ENCODE data around the gene ZFR.
A peak's percentile ranks its signal among the peaks of the same experiment; 100 is the strongest.
"Not testable (repeated sequence)": the region's sequence is repeated elsewhere in the genome, so short reads cannot be mapped to it uniquely, and the experiment has no call there.

ZFR gene

GRCh38 chr5:32319392-32319791 is 125.1 kb downstream of the ZFR start:
- Histone ChIP-seq H3K27ac (ENCODE audit: low read length) (no peak overlapping the region), H3K4me1 (ENCODE audit: control insufficient read depth in 1 of 2, insufficient read depth in 2 of 2, low read length in 2 of 2) (no peaks in the 10 kb centered on the region), H3K36me3 (ENCODE audit: control insufficient read depth in 1 of 2, insufficient read depth in 2 of 2, low read length in 2 of 2) (no peaks in the 10 kb centered on the region), H3K9me3 (ENCODE audit: control insufficient read depth in 1 of 2, low read length in 2 of 2) (no peaks in the 10 kb centered on the region), H3K4me3 (ENCODE audit: low read depth in 1 of 2, low read length in 2 of 2) (no peak overlapping the region), H3K27me3 (ENCODE audit: low read depth, low read length) (no peaks in the 10 kb centered on the region)

- Histone ChIP-seq H3K4me1 (ENCODE audit: control insufficient read depth in 1 of 2, insufficient read depth in 2 of 2, low read length in 2 of 2) (no peaks in the 10 kb centered on the region), H3K9me3 (ENCODE audit: control insufficient read depth in 1 of 2, low read length in 2 of 2) (no peaks in the 10 kb centered on the region), H3K4me3 (ENCODE audit: low read depth in 1 of 2, low read length in 2 of 2) (no peak overlapping the region), H3K36me3 (ENCODE audit: control insufficient read depth in 1 of 2, insufficient read depth in 2 of 2, low read length in 2 of 2) (no peaks in the 10 kb centered on the region), H3K27ac (ENCODE audit: low read length) (no peak overlapping the region), H3K27me3 (ENCODE audit: low read depth, low read length) (no peaks in the 10 kb centered on the region)
These were observed 127.5 kb downstream of the ZFR start for GRCh38 chr5:32317041-32317440.

- H3K27me3 ChIP-seq (ENCODE audit: low read depth, low read length): no peaks in the 10 kb centered on the region
- H3K27ac ChIP-seq (ENCODE audit: low read length): no peak overlapping the region
- peaks cover 4 to 11% of the 10 kb centered on the region in 2 donors for H3K4me1 ChIP-seq (ENCODE audit: control insufficient read depth in 1 of 2, insufficient read depth in 2 of 2, low read length in 2 of 2)
- H3K4me3 ChIP-seq (ENCODE audit: low read depth in 1 of 2, low read length in 2 of 2): no peak overlapping the region
- no peaks in the 10 kb centered on the region for H3K9me3 ChIP-seq (ENCODE audit: control insufficient read depth in 1 of 2, low read length in 2 of 2)
- H3K36me3 ChIP-seq (ENCODE audit: control insufficient read depth in 1 of 2, insufficient read depth in 2 of 2, low read length in 2 of 2): no peaks in the 10 kb centered on the region
These were observed 129.1 kb downstream of the ZFR start for GRCh38 chr5:32315221-32316014.

GRCh38 chr5:32314658-32315057 is 129.9 kb downstream of the ZFR start:
- Histone ChIP-seq H3K4me3 (ENCODE audit: low read depth in 1 of 2, low read length in 2 of 2) (no peak overlapping the region), H3K9me3 (ENCODE audit: control insufficient read depth in 1 of 2, low read length in 2 of 2) (no peaks in the 10 kb centered on the region), H3K27me3 (ENCODE audit: low read depth, low read length) (no peaks in the 10 kb centered on the region), H3K36me3 (ENCODE audit: control insufficient read depth in 1 of 2, insufficient read depth in 2 of 2, low read length in 2 of 2) (no peaks in the 10 kb centered on the region), H3K4me1 (ENCODE audit: control insufficient read depth in 1 of 2, insufficient read depth in 2 of 2, low read length in 2 of 2) (peaks cover 4 to 13% of the 10 kb centered on the region in 2 donors), H3K27ac (ENCODE audit: low read length) (no peak overlapping the region)

- not testable (repeated sequence) for H3K27ac ChIP-seq (ENCODE audit: low read length); H3K4me3 ChIP-seq (ENCODE audit: low read depth in 1 of 2, low read length in 2 of 2); H3K9me3 ChIP-seq (ENCODE audit: control insufficient read depth in 1 of 2, low read length in 2 of 2); H3K27me3 ChIP-seq (ENCODE audit: low read depth, low read length); H3K36me3 ChIP-seq (ENCODE audit: control insufficient read depth in 1 of 2, insufficient read depth in 2 of 2, low read length in 2 of 2)
- H3K4me1 ChIP-seq (ENCODE audit: control insufficient read depth in 1 of 2, insufficient read depth in 2 of 2, low read length in 2 of 2): peaks cover 4 to 18% of the 10 kb centered on the region in 2 donors
These were observed 130.4 kb downstream of the ZFR start for GRCh38 chr5:32314152-32314488.

GRCh38 chr5:32312595-32313332 is 131.8 kb downstream of the ZFR start, which contains the start of gene MTMR12:
TSS of gene MTMR12 (minus strand) at chr5:32312939. CDS start at chr5:32312838, 101 bp downstream.
- Histone ChIP-seq H3K27me3 (ENCODE audit: low read depth, low read length) (no peaks in the 10 kb centered on the region), H3K4me3 (ENCODE audit: low read depth in 1 of 2, low read length in 2 of 2) (peak within 1 kb of the TSS; percentile 82 to 85), H3K36me3 (ENCODE audit: control insufficient read depth in 1 of 2, insufficient read depth in 2 of 2, low read length in 2 of 2) (no peaks in the 10 kb centered on the region), H3K27ac (ENCODE audit: low read length) (peak within 1 kb of the TSS; percentile 89), H3K9me3 (ENCODE audit: control insufficient read depth in 1 of 2, low read length in 2 of 2) (no peaks in the 10 kb centered on the region), H3K4me1 (ENCODE audit: control insufficient read depth in 1 of 2, insufficient read depth in 2 of 2, low read length in 2 of 2) (peaks cover 4 to 25% of the 10 kb centered on the region in 2 donors)

- no peaks in the 10 kb centered on the region for H3K27me3 ChIP-seq (ENCODE audit: low read depth, low read length)
- H3K36me3 ChIP-seq (ENCODE audit: control insufficient read depth in 1 of 2, insufficient read depth in 2 of 2, low read length in 2 of 2): no peaks in the 10 kb centered on the region
- peak overlapping the region; percentile 82 to 85 for H3K4me3 ChIP-seq (ENCODE audit: low read depth in 1 of 2, low read length in 2 of 2)
- H3K4me1 ChIP-seq (ENCODE audit: control insufficient read depth in 1 of 2, insufficient read depth in 2 of 2, low read length in 2 of 2): peaks cover 4 to 31% of the 10 kb centered on the region in 2 donors
- H3K9me3 ChIP-seq (ENCODE audit: control insufficient read depth in 1 of 2, low read length in 2 of 2): no peaks in the 10 kb centered on the region
- peak overlapping the region; percentile 89 for H3K27ac ChIP-seq (ENCODE audit: low read length)
These were observed 132.3 kb downstream of the ZFR start for GRCh38 chr5:32312197-32312594.

- no peaks in the 10 kb centered on the region for H3K9me3 ChIP-seq (ENCODE audit: control insufficient read depth in 1 of 2, low read length in 2 of 2)
- H3K27ac ChIP-seq (ENCODE audit: low read length): peak overlapping the region; percentile 89
- H3K27me3 ChIP-seq (ENCODE audit: low read depth, low read length): no peaks in the 10 kb centered on the region
- H3K4me1 ChIP-seq (ENCODE audit: control insufficient read depth in 1 of 2, insufficient read depth in 2 of 2, low read length in 2 of 2): peaks cover 4 to 34% of the 10 kb centered on the region in 2 donors
- H3K36me3 ChIP-seq (ENCODE audit: control insufficient read depth in 1 of 2, insufficient read depth in 2 of 2, low read length in 2 of 2): no peaks in the 10 kb centered on the region
- H3K4me3 ChIP-seq (ENCODE audit: low read depth in 1 of 2, low read length in 2 of 2): peak overlapping the region; percentile 82 to 85
These were observed 132.9 kb downstream of the ZFR start for GRCh38 chr5:32311404-32312196.

- H3K36me3 ChIP-seq (ENCODE audit: control insufficient read depth in 1 of 2, insufficient read depth in 2 of 2, low read length in 2 of 2): no peaks in the 10 kb centered on the region
- H3K4me3 ChIP-seq (ENCODE audit: low read depth in 1 of 2, low read length in 2 of 2): no peak overlapping the region
- no peak overlapping the region for H3K27ac ChIP-seq (ENCODE audit: low read length)
These were observed 134.8 kb downstream of the ZFR start for GRCh38 chr5:32309761-32310160.

GRCh38 chr5:32308946-32309345 is 135.6 kb downstream of the ZFR start:
- H3K4me3 ChIP-seq (ENCODE audit: low read depth in 1 of 2, low read length in 2 of 2): no peak overlapping the region
- H3K27ac ChIP-seq (ENCODE audit: low read length): no peak overlapping the region
- H3K27me3 ChIP-seq (ENCODE audit: low read depth, low read length): no peaks in the 10 kb centered on the region
- H3K36me3 ChIP-seq (ENCODE audit: control insufficient read depth in 1 of 2, insufficient read depth in 2 of 2, low read length in 2 of 2): no peaks in the 10 kb centered on the region
- peaks cover 4 to 34% of the 10 kb centered on the region in 2 donors for H3K4me1 ChIP-seq (ENCODE audit: control insufficient read depth in 1 of 2, insufficient read depth in 2 of 2, low read length in 2 of 2)
- no peaks in the 10 kb centered on the region for H3K9me3 ChIP-seq (ENCODE audit: control insufficient read depth in 1 of 2, low read length in 2 of 2)

More at GRCh38 chr5:32309761-32310160, 134.8 kb downstream of the ZFR start:
- peaks cover 4 to 34% of the 10 kb centered on the region in 2 donors for H3K4me1 ChIP-seq (ENCODE audit: control insufficient read depth in 1 of 2, insufficient read depth in 2 of 2, low read length in 2 of 2)
- H3K9me3 ChIP-seq (ENCODE audit: control insufficient read depth in 1 of 2, low read length in 2 of 2): no peaks in the 10 kb centered on the region
- H3K27me3 ChIP-seq (ENCODE audit: low read depth, low read length): no peaks in the 10 kb centered on the region

- H3K9me3 ChIP-seq (ENCODE audit: control insufficient read depth in 1 of 2, low read length in 2 of 2): no peaks in the 10 kb centered on the region
- H3K27me3 ChIP-seq (ENCODE audit: low read depth, low read length): no peaks in the 10 kb centered on the region
- peak overlapping the region; percentile 36 for H3K27ac ChIP-seq (ENCODE audit: low read length)
- no peak overlapping the region for H3K4me3 ChIP-seq (ENCODE audit: low read depth in 1 of 2, low read length in 2 of 2)
- H3K4me1 ChIP-seq (ENCODE audit: control insufficient read depth in 1 of 2, insufficient read depth in 2 of 2, low read length in 2 of 2): peaks cover 9 to 40% of the 10 kb centered on the region in 2 donors
- no peaks in the 10 kb centered on the region for H3K36me3 ChIP-seq (ENCODE audit: control insufficient read depth in 1 of 2, insufficient read depth in 2 of 2, low read length in 2 of 2)
These were observed 136.8 kb downstream of the ZFR start for GRCh38 chr5:32307769-32308194.
